Endometrial microvascular endothelial cells (primary cell): ENCODE data around the gene RIOK1. TPM values are rescaled to one million over a fixed set of nuclear protein-coding genes. Genes with fewer than 3 reads are reported as not detected.
"Not testable (repeated sequence)": the region's sequence is repeated elsewhere in the genome, so short reads cannot be mapped to it uniquely, and the experiment has no call there.

Experiments
- in situ Hi-C: cut with HindIII; loops from 2 replicates; pipeline ENCODE4 v1.10.0; 2017; ENCODE audit warnings: low sequenced_read_pairs, low pct_unique_long_range_greater_than_20kb; ENCODE audit errors: inconsistent ontology term
- total RNA-seq: library from RNA; depleted of rRNA; stranded (reverse); fragments of >200 nt; gene quantifications from one replicate; pipeline ENCODE4 v1.2.3, GENCODE V29; 2015; ENCODE audit errors: inconsistent ontology term

The RIOK1 gene
- total RNA-seq, 1 donor from 2014 or later, result 16.2 TPM

DNA sequence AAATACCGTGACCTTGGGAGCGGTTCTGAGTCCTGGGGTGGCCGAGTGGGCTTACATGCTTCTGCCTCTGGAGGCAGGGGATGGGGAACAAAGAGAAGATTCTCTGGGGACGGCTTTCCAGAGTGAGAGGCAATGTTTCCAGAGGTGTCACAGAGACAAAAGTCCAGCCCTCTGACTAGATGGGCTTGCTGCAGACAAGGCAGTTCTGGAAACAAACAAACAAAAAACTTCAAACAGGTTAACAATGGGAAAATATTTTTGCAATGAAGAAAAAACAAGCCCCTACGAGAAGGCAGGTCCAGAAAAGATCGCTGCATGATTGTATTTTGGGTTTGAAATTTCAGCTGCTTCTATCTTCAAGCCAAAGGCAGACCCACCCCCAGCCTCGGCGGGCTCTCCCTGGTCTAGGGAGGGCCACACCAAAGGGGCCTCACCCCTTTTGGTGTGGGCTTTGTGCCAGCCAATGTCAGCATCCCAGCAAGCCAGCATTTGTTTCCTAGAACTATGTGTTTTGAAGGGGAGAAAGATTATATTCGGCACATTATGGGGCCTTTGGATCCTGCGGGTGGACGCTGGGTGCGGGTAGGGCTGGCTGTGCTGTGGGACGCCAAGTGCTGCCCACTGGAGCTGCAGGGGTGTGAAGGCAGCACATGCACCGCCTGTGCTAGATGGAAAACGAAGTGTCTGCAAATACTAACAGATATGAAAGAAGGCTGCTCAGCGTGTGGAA is 42.9 kb downstream of the RIOK1 start:
- in situ Hi-C loops, result no loop called here

GRCh38 chr6:7433121-7433617 is 43.6 kb downstream of the RIOK1 start:
- in situ Hi-C loops, result no loop called here

GRCh38 chr6:7434672-7435071 is 45.1 kb downstream of the RIOK1 start:
- in situ Hi-C loops, result no loop called here

DNA sequence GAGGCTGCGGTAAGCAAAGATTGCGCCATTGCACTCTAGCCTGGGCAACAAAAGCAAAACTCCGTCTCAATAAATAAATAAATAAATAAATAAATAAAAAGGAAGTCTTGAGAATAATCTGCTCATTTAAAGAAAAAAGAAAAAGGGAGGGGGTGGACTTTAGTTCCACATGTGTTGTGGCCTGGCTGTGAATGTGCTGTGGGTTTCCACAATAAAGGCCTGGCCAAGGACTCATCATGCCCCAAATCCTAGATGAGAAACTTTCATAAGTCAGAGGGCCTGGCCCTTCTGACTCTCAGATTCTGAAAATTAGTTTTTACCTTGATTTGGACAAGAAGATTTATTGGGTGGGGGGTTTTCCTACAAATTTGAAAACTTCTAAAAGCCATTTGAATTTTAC is 48.4 kb downstream of the RIOK1 start:
- in situ Hi-C loops, result no loop called here

DNA sequence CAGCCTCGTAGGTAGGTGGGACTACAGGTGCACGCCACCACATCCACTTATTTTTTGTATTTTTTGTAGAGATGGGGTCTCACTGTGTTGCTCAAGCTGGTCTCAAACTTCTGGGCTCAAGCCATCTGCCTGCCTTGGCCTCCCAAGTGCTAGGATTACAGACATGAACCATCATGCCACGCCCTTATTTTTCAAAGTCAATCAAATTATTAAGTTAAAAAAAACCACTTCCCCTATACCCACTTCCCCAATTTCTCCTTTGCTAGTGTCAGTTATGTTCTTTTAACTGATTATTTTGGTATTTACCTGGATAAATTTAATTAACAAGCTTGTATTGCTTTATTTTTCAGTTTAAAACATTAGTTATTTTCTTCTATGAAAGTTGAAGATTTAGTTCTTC is 49.6 kb downstream of the RIOK1 start:
- in situ Hi-C loops, result no loop called here

DNA sequence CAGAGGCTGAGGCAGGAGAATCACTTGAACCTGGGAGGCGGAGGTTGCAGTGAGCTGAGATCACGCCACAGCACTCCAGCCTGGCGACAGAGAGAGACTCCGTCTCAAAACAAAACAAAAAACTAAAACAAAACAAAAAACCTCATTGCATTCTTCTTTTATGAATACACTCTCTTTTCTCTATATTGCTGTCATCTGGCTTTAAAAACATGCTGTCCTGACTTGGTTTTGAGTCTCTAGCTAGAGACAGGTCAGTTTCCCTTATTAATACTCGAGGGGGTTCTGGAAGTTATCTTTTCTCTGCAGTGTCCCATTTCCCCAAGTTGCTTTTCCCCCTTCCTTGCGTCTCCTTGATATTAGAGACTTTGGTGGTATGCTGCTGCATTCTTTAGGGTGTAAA is 50.9 kb downstream of the RIOK1 start:
- in situ Hi-C loops, result no loop called here

DNA sequence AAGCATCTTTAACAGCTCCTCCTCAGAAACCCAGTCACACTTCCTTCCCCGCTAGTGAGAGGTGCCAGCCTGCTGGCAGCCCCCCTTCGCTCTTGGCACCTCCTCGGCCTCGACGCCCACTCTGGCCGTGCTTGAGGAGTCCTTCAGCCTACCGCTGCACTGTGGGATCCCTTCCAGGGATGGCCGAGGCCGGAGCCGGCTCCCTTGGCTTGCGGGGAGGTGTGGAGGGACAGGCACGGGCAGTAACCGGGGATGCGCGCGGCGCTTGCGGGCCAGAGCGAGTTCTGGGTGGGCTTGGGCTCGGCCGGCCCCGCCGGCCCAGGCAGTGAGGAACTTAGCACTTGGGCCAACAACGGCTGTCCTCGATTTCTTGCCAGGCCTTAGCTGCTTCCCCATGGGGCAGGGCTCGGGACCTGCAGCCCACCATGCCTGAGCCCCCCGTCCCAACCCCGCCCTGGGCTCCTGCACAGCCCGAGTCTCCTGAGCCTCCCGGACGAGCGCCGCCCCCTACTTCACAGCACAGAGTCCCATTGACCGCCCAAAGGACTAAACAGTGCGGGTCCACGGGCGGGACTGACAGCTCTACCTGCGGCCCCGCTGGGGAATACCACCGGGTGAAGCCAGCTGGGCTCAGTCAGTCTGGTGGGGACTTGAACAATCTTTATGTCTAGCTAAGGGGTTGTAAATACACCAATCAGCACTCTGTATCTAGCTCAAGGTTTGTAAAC is 51.6 kb downstream of the RIOK1 start:
- in situ Hi-C loops, result no loop called here

GRCh38 chr6:7442467-7442866 is 52.9 kb downstream of the RIOK1 start:
- in situ Hi-C loops, result no loop called here

DNA sequence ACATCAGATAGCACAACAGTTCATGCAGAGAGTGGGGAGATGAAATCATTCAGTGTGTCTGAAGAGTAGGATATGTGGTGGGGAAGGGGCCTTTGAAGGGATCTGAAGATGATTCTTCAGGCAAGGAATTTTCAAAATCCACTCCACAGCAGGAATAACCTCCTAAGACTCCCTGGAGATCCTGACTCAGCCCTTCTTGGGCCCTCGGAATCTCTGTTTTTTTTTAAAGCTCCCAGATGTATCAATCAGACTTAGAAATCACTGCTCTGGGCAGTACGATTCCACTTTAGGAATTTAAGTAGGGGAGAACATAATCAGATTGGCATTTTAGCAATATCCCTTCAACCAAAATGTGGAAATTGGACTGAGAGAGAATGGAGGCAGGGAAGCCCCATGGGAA is 55.5 kb downstream of the RIOK1 start:
- in situ Hi-C loops, result no loop called here

GRCh38 chr6:7445885-7446461 is 56.4 kb downstream of the RIOK1 start:
- in situ Hi-C loops, result no loop called here

GRCh38 chr6:7446619-7447325 is 57.2 kb downstream of the RIOK1 start:
- in situ Hi-C loops, result no loop called here

DNA sequence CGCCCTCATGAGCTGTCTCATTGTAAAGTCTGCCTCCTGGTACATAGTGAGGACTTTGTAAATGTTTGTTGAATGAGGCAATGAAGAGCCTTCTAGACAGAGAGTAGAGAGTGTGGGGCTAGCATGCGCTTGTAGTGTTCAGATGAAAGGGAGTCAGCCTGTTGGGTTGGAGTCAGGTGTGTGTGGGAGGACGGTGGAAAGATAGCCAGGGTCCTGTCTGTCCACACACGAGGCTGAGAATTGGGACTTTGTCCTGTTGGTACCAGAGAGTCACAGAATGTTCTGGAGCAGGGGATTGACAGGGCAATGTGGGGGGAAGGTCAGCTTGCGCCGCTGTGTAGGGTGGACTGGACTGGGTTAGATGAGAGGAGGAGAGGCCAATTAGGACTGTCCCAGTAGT is 58.6 kb downstream of the RIOK1 start:
- in situ Hi-C loops, result no loop called here

DNA sequence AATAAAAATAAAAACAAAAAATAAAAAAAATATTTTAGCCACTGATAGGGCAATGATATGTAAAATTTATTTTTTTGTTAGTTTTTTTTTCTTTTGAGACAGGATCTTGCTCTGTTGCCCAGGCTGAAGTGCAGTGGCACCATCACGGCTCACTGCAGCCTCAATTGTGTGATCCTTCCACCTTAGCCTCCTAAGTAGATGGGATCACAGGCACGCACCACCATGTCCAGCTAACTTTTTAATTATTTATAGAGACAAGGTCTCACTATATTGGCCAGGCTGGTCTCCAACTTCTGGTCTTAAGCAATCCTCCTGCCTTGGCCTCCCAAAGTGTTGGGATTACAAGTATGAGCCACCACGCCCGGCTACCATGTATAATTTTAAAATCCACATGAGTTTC is 59.4 kb downstream of the RIOK1 start:
- in situ Hi-C loops, result no loop called here

- in situ Hi-C loops, result no loop called here
These were observed 61.7 kb downstream of the RIOK1 start for GRCh38 chr6:7451326-7451725.

- in situ Hi-C loops, result no loop called here
These were observed 63.3 kb downstream of the RIOK1 start for GRCh38 chr6:7452898-7453297.

DNA sequence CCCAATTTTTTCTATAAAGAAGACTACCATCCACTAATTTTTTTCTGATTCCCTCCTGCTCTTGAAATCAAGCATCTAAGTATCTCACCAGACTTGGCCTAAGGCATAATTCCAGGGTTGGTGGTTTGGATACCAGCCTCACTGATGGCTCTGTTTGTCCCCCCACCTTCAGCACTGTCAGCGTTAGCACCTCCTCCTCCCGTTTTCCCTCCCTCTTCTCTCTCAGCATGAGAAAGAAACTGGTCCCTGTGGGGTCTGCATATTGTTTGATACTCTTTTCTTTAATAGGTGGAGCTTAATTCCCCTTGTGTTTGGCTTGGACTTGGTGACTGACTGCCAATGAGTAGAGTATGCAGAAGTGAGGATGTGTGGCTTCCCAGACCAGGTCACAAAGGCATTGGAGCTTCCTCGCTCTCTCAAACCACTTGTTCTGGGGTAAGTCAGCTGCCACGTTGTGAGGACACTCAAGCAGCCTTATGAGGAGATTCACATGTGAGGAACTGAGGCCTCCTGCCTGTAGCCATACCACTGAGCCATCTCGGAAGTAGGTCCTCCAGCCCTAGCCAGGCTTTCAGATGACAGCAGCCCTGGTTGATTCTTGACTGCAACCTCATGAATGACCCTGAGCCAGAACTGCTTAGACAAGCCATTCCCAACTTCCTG is 65.2 kb downstream of the RIOK1 start:
- in situ Hi-C loops, result no loop called here

- in situ Hi-C loops, result not testable (repeated sequence)
These were observed 66.7 kb downstream of the RIOK1 start for GRCh38 chr6:7456302-7456701.

DNA sequence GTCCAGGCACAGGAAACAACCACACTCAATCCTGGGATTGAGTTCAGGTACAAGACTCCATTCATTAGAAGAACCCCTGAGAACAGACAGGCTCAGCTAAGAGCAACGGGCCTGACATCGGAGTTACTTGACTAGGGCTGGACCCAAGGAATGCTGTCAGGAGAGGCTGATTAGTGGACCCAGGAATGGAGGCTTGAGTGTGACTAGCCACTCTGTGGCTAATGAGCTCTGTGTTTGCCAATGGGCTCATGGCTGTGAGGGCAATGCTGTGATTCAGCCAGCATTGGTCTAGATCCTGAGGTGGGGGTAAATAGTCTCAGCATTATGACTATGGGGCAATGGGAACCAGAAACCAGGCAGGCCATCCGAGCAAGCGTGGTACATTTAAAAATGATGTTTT is 71.8 kb downstream of the RIOK1 start:
- in situ Hi-C loops, result no loop called here

DNA sequence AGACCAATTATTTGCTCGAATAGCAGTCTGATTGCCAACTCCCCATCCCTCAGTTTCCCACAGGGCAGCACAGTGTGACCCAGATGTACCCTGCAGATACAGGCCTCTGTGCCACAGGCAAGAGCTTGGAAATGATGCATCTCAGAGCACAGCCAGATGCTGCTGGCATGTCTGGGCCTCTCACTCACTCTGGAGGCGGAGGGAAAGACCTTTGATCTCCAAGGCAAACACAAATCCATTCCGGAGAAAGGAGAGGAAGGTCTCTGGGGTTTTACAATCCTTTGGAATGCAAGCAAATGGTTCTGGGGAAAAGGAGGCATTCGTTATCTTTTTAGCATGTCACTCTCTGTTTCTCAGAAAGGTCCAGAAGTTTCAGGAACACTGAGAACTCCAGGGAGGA is 74.2 kb downstream of the RIOK1 start:
- in situ Hi-C loops, result no loop called here
